Left hindlimb (tissue), 1 donor: ENCODE results near the gene IFNGR1.

ENCODE experiments used
- DNase-seq: peaks from one replicate; pipeline ENCODE4 v3.0.0-alpha.2; 2018

IFNGR1 gene

GRCh38 chr6:137173501-137173900 is 45.7 kb downstream of the IFNGR1 start, which contains the start of gene IL22RA2:
Gene IL22RA2 (minus strand): TSS chr6:137173644. CDS start chr6:137161749, 11,895 bp downstream.
- no peak for DNase-seq

- no peak for DNase-seq
Measured at GRCh38 chr6:137172734-137173431, 46.3 kb downstream of the IFNGR1 start.

GRCh38 chr6:137171824-137172733 is 47.1 kb downstream of the IFNGR1 start:
- DNase-seq = no peak

- DNase-seq = no peak
Measured at GRCh38 chr6:137171053-137171374, 48.2 kb downstream of the IFNGR1 start.

GRCh38 chr6:137170266-137171052 is 48.7 kb downstream of the IFNGR1 start:
- no peak for DNase-seq

GRCh38 chr6:137167702-137168377 is 51.3 kb downstream of the IFNGR1 start:
- no peak for DNase-seq

- no peak for DNase-seq
Measured at GRCh38 chr6:137166247-137167098, 52.7 kb downstream of the IFNGR1 start.

- DNase-seq = no peak
Measured at GRCh38 chr6:137165375-137166246, 53.6 kb downstream of the IFNGR1 start.

GRCh38 chr6:137163732-137164318 is 55.4 kb downstream of the IFNGR1 start:
- DNase-seq = no peak

- DNase-seq = no peak
Measured at GRCh38 chr6:137162692-137163306, 56.4 kb downstream of the IFNGR1 start.

- no peak for DNase-seq
Measured at GRCh38 chr6:137161949-137162348, 57.2 kb downstream of the IFNGR1 start.

GRCh38 chr6:137160763-137161162 is 58.4 kb downstream of the IFNGR1 start:
- no peak for DNase-seq

GRCh38 chr6:137159912-137160311 is 59.3 kb downstream of the IFNGR1 start:
- no peak for DNase-seq

GRCh38 chr6:137157601-137158000 is 61.6 kb downstream of the IFNGR1 start:
- no peak for DNase-seq

GRCh38 chr6:137156650-137157049 is 62.5 kb downstream of the IFNGR1 start:
- DNase-seq = no peak

- no peak for DNase-seq
Measured at GRCh38 chr6:137155830-137156229, 63.4 kb downstream of the IFNGR1 start.

GRCh38 chr6:137150072-137150471 is 69.1 kb downstream of the IFNGR1 start:
- DNase-seq = no peak

- no peak for DNase-seq
Measured at GRCh38 chr6:137149035-137149393, 70.2 kb downstream of the IFNGR1 start.

GRCh38 chr6:137148306-137149034 is 70.7 kb downstream of the IFNGR1 start:
- DNase-seq = no peak
